Mesenchymal stem cell (in vitro differentiated cells and primary cell): Measurements from ENCODE around the gene FAM120B.

Experiments
- DNase-seq: peaks from one replicate; pipeline ENCODE4 v3.0.0-alpha.2; 2013
- H2AFZ ChIP-seq: one replicate; pipeline ENCODE4 v1.6.1; 2013; ENCODE audit warnings: low read depth, mild to moderate bottlenecking, control low read depth, inconsistent platforms, low read length, moderate library complexity
- H2AK5ac ChIP-seq: 2 replicates; pipeline ENCODE4 v1.6.1; 2013; ENCODE audit warnings: low read length, moderate library complexity, mild to moderate bottlenecking, inconsistent platforms; ENCODE audit not compliant: severe bottlenecking
- H2BK120ac ChIP-seq: one replicate; pipeline ENCODE4 v1.6.1; 2013; ENCODE audit warnings: low read depth, mild to moderate bottlenecking, inconsistent platforms, low read length, moderate library complexity
- H2BK12ac ChIP-seq, 2 experiments: one replicate each; pipeline ENCODE4 v1.6.1; 2013; ENCODE audit warnings: inconsistent platforms in 2 of 2, low read length in 2 of 2, mild to moderate bottlenecking in 2 of 2, moderate library complexity in 2 of 2, control low read depth in 1 of 2
- H2BK15ac ChIP-seq: one replicate; pipeline ENCODE4 v1.6.1; 2013; ENCODE audit warnings: mild to moderate bottlenecking, low read depth, inconsistent platforms; ENCODE audit not compliant: poor library complexity, severe bottlenecking
- H2BK5ac ChIP-seq: 2 replicates; pipeline ENCODE4 v1.6.1; 2013; ENCODE audit warnings: low read depth, mild to moderate bottlenecking, low read length, control low read depth, inconsistent platforms; ENCODE audit not compliant: poor library complexity, severe bottlenecking
- H3K14ac ChIP-seq, 2 experiments: one replicate each; pipeline ENCODE4 v1.6.1; 2013; ENCODE audit warnings: inconsistent platforms in 2 of 2, low read length in 2 of 2, control low read depth in 1 of 2, mild to moderate bottlenecking in 1 of 2, moderate library complexity in 1 of 2
- H3K18ac ChIP-seq, 2 experiments: one replicate each; pipeline ENCODE4 v1.6.1; 2013; ENCODE audit warnings: inconsistent platforms in 2 of 2, low read length in 2 of 2, control low read depth in 1 of 2, low read depth in 1 of 2, mild to moderate bottlenecking in 1 of 2
- H3K23ac ChIP-seq, 2 experiments: one replicate each; pipeline ENCODE4 v1.6.1; 2013; ENCODE audit warnings: inconsistent platforms in 2 of 2, low read length in 2 of 2, mild to moderate bottlenecking in 2 of 2, moderate library complexity in 2 of 2, control low read depth in 1 of 2
- H3K27ac ChIP-seq: 2 replicates; pipeline ENCODE4 v1.5.1; 2013; ENCODE audit warnings: mild to moderate bottlenecking, moderate library complexity, low read length, control low read depth, inconsistent platforms; ENCODE audit not compliant: poor library complexity, severe bottlenecking
- H3K27me3 ChIP-seq, 2 experiments: 2 replicates each; pipeline versions ENCODE4 v1.6.1 to v1.7.0; 2013; ENCODE audit warnings: low read length in 2 of 2, mild to moderate bottlenecking in 2 of 2, moderate library complexity in 2 of 2, control low read depth in 1 of 2, inconsistent platforms in 1 of 2; ENCODE audit not compliant: control insufficient read depth in 1 of 2, insufficient read depth in 1 of 2
- H3K36me3 ChIP-seq, 2 experiments: 2 replicates each; pipeline versions ENCODE4 v1.6.1 to v1.7.0; 2013; ENCODE audit warnings: low read length in 2 of 2, control low read depth in 1 of 2, inconsistent platforms in 1 of 2, low read depth in 1 of 2, mild to moderate bottlenecking in 1 of 2; ENCODE audit not compliant: insufficient read depth in 2 of 2, control insufficient read depth in 1 of 2
- H3K4ac ChIP-seq, 2 experiments: one replicate each; pipeline ENCODE4 v1.6.1; 2013; ENCODE audit warnings: inconsistent platforms in 2 of 2, low read length in 2 of 2, mild to moderate bottlenecking in 2 of 2, moderate library complexity in 2 of 2, control low read depth in 1 of 2, low read depth in 1 of 2
- H3K4me1 ChIP-seq: 2 replicates; pipeline ENCODE4 v1.6.1; 2013; ENCODE audit warnings: low read depth, low read length, control low read depth; ENCODE audit not compliant: control insufficient read depth, insufficient read depth
- H3K4me2 ChIP-seq: 2 replicates; pipeline ENCODE4 v1.6.1; 2013; ENCODE audit warnings: low read length, mild to moderate bottlenecking, inconsistent platforms; ENCODE audit not compliant: poor library complexity, severe bottlenecking
- H3K4me3 ChIP-seq, 2 experiments: 2 replicates each; pipeline versions ENCODE4 v1.5.1 to v1.7.0; 2013; ENCODE audit warnings: low read length in 2 of 2, mild to moderate bottlenecking in 2 of 2, control low read depth in 1 of 2, low read depth in 1 of 2; ENCODE audit not compliant: insufficient read depth in 1 of 2
- H3K79me1 ChIP-seq: replicated peaks from 2 replicates; pipeline ENCODE4 v1.6.1; 2013; ENCODE audit warnings: mild to moderate bottlenecking, control low read depth, low read length, inconsistent platforms; ENCODE audit not compliant: poor library complexity, severe bottlenecking
- H3K9ac ChIP-seq: 2 replicates; pipeline ENCODE4 v1.7.0; 2013; ENCODE audit warnings: mild to moderate bottlenecking, low read length, moderate library complexity
- H3K9me3 ChIP-seq: 2 replicates; pipeline ENCODE4 v1.7.0; 2013; ENCODE audit warnings: mild to moderate bottlenecking, low read length; ENCODE audit not compliant: control insufficient read depth
- H4K8ac ChIP-seq: one replicate; pipeline ENCODE4 v1.6.1; 2013; ENCODE audit warnings: inconsistent platforms, mild to moderate bottlenecking, low read length, moderate library complexity
- H4K91ac ChIP-seq: one replicate; pipeline ENCODE4 v1.6.1; 2013; ENCODE audit warnings: mild to moderate bottlenecking, low read length, inconsistent platforms
- WGBS: methylation state at CpG from one replicate; pipeline ENCODE4 v1.1.7; 2013; ENCODE audit warnings: mixed read lengths; 5-methylcytosine and 5-hydroxymethylcytosine counted together

FAM120B gene

DNA sequence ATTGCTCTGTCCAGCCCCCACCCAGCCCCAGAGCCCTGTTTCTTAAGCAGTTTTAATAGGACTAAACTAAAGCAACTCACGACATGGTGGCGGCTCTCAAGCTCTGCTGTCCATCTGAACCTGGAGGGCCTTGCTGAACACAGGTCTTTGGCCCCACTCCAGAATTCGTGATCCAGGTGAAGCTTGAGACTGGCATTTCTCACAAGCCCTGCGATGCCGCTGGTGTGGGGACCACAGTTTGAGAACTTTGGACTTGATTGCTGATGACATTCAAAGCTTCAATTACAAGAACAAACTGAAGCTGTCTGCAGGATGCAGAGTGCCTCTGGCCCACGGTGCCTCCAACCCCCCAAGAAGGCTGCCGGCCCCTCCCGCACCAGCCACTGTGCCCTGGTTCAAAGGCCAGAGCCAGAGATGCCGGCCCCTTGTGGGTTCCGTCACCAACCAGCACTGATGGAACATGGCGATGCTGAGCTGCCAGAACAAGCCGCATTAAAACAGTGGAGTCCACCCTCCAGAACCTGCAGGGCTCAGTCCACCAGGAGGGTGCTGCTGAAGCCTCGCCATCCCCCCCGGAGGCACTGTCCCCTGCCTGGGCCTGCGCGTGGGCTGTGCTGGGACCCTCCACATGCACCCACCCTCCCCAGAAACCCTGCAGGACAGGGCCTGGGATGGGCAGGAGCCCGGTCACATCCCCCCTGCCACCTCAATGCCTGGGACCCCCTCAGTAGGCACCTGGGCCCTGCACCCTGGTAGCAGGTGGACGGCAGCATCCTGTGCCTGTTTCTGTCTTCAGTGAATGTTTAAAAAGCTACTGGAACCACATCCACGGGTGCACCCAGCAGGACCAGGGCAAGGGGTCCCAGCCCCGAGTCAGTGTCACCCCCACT, 145.4 kb downstream of the FAM120B start:
- H3K79me1 ChIP-seq: no peaks in the 10 kb centered on the region
- peak overlapping the region; percentile 19 for H2BK15ac ChIP-seq
- WGBS: 90% methylated on average over 20 of the region's 20 CpGs
- H2BK5ac ChIP-seq: no peak overlapping the region
- no peak overlapping the region for H3K18ac ChIP-seq
- H3K4me2 ChIP-seq: no peak overlapping the region
- no peak for DNase-seq
- H2AFZ ChIP-seq: no peak overlapping the region
- no peak overlapping the region for H3K4ac ChIP-seq
- no peak overlapping the region for H4K91ac ChIP-seq
- H3K14ac ChIP-seq: peak overlapping the region in 1 of 2 experiments; percentile 68
- no peak overlapping the region for H2BK120ac ChIP-seq
- peaks cover 4% of the 10 kb centered on the region for H3K4me1 ChIP-seq
- no peak overlapping the region for H4K8ac ChIP-seq
- no peak overlapping the region for H3K23ac ChIP-seq
- H2AK5ac ChIP-seq: no peak overlapping the region
- H3K9me3 ChIP-seq: no peaks in the 10 kb centered on the region
- H3K36me3 ChIP-seq: no peaks in the 10 kb centered on the region
- no peak overlapping the region for H3K9ac ChIP-seq
- H3K27me3 ChIP-seq: no peaks in the 10 kb centered on the region
- no peak overlapping the region for H2BK12ac ChIP-seq
- no peak overlapping the region for H3K4me3 ChIP-seq
- no peak overlapping the region for H3K27ac ChIP-seq

DNA sequence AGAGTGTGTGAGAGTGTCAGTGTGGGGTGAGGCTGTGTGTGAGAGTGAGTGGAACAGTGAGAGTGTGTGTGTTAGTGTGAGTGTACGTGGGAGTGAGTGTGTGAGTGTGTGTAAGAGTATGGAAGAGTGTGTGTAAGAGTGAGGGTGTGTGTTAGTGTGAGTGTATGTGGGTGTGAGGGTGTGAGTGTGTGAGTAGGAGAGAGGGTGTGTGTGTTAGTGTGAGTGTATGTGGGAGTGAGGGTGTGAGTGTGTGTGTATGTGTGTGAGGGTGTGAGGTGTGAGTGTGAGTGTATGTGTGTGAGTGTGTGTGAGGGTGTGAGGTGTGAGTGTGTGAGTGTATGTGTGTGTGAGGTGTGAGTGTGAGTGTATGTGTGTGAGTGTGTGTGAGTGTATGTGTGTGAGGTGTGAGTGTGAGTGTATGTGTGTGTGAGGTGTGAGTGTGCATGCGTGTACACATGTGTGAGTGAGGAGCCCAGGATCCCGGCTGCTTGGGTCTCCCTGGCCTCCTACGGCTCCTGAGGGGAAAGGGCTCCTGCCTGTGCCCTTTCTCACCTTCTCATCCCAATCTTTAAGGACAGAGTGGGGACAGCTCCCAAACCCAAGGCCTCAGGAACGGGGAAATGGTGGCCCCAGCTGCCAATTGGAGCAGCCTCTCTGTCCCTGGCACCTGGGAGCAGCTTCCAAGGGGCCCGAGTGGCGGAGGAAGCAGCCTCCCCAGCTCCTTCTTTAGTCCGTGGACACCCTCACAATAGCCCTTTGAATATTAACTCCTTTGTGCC, 146.4 kb downstream of the FAM120B start:
- Histone ChIP-seq H2BK5ac (no peak overlapping the region), H3K4ac (no peak overlapping the region), H3K27ac (no peak overlapping the region), H3K27me3 (no peaks in the 10 kb centered on the region), H3K9me3 (no peaks in the 10 kb centered on the region), H3K14ac (peak overlapping the region in 1 of 2 experiments; percentile 68), H4K8ac (no peak overlapping the region), H3K79me1 (no peaks in the 10 kb centered on the region), H3K18ac (peak overlapping the region in 1 of 2 experiments; percentile 18), H3K36me3 (no peaks in the 10 kb centered on the region), H2BK12ac (no peak overlapping the region), H2AFZ (no peak overlapping the region), H3K23ac (no peak overlapping the region), H3K4me1 (peaks cover 6% of the 10 kb centered on the region), H3K4me3 (no peak overlapping the region), H4K91ac (peak overlapping the region; percentile 30), H2BK15ac (no peak overlapping the region), H2BK120ac (no peak overlapping the region), H2AK5ac (no peak overlapping the region), H3K9ac (no peak overlapping the region), H3K4me2 (no peak overlapping the region)
- no peak for DNase-seq
- 84% methylated on average over 7 of the region's 8 CpGs for WGBS

DNA sequence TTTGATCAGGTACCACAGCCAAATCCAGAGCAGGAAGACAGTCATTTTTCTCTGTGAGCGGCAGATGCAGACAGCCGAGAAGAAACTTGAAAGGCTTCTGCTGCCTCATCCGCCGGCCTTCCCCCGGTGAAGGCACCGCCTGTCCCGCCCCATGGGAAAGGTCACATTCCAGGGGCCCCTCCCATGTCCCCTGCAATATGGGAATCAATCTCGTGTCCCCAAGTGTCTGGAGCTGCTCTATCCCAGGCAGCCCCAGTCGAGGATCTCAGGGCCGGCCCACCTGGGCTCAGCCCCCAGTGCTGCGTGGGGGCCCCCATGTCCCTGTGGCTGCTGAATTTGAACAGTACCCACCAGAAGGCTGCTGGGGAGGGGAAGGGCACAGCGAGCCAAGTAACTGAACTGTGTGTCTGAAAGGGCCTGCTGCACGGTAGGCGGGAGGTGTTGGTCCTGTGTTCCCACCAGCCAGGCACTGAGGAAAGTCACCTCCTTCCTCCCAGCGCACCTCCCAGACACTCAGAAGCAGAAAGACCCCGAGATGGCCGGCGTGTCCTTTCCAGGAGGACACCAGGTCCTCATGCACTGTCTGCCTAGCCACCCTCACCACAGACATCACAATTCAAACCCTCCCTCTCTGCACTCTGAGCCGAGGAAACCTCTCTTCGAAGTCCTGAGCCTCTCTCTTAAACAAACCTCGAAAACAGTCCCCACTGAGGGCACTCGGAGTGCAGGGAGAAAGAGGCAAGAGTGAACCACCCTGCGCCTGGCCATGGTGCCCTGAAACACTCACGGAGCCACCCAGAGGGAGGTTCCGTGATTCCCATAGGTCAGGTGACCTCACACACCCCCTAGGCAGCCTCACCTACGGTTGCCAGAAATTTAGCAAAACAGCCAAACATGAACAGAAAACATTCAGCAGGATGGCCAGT, 147.3 kb downstream of the FAM120B start:
- Histone ChIP-seq H3K4me2 (no peak overlapping the region), H2AK5ac (no peak overlapping the region), H3K79me1 (no peaks in the 10 kb centered on the region), H2BK15ac (no peak overlapping the region), H2AFZ (no peak overlapping the region), H3K4me3 (no peak overlapping the region), H3K23ac (no peak overlapping the region), H2BK5ac (no peak overlapping the region), H3K18ac (no peak overlapping the region), H4K91ac (no peak overlapping the region), H3K9ac (no peak overlapping the region), H3K4ac (no peak overlapping the region), H3K27ac (no peak overlapping the region), H3K14ac (no peak overlapping the region), H4K8ac (no peak overlapping the region), H3K4me1 (peaks cover 6% of the 10 kb centered on the region), H3K36me3 (no peaks in the 10 kb centered on the region), H3K9me3 (no peaks in the 10 kb centered on the region), H2BK12ac (no peak overlapping the region), H3K27me3 (no peaks in the 10 kb centered on the region), H2BK120ac (no peak overlapping the region)
- WGBS: 80% methylated on average over 25 of the region's 26 CpGs
- DNase-seq: no peak
